LoVo (cell line): ENCODE results near the gene SCRN1.
A peak's percentile ranks its signal among the peaks of the same experiment; 100 is the strongest.

ENCODE experiments used
- DNase-seq: peaks from one replicate; pipeline ENCODE4 v3.0.0-alpha.2; 2016; ENCODE audit warnings: low spot score

SCRN1 gene

DNA sequence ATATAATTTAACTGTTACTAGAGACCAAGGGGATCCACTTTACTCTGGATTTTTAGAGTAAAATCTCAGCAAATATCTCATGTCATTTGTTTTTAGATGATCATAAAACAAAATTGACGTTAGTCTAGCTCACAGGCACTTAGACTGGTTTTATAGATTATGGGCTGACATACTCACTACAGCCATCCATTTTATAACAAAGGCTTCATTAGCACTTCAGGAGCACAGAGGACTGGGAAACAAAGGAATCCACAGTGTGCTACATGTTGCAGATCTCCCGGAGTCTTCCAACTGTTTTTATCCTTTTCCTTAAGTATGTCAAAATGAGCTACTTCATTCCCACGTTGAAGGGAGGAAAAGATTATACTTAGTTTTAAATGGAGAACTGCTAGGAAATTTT, 15.9 kb upstream of the SCRN1 start:
- no peak for DNase-seq

DNA sequence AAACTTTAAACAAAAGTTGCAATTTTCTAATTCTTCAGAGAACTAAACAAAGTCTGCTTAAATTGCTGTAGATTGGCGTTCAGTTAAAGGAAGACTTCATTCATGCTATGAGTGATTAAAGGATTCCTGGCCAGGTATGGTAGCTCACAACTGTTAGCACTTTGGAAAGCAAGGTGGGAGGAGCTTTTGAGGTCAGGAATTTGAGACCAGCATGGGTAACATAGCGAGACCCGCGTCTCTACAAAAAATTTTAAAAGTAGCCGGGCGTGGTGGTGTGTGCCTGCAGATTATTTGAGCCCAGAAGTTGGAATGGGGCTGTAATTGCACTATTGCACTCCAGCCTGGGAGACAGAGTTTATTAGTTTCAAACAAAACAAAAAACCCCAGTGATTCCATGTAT, 13.5 kb upstream of the SCRN1 start:
- no peak for DNase-seq

DNA sequence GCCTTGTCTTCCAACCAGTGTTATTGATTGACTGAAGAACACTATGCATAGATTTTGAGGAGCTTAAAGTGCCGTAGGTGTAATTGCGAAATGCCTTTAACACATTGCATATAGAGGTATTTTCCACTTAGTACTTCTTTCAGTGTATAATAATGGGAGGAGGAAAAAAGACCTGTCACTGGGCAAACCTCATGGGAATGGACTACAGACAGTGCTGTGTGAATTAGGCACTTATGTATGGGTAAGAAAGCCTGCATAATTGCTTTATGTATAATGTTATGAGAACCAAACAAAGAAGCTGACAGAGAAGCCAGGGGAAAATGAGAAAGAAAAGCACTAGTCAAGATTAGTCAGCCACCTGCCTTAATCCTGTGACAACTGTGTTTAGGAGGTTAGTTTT, 12.4 kb upstream of the SCRN1 start:
- no peak for DNase-seq

DNA sequence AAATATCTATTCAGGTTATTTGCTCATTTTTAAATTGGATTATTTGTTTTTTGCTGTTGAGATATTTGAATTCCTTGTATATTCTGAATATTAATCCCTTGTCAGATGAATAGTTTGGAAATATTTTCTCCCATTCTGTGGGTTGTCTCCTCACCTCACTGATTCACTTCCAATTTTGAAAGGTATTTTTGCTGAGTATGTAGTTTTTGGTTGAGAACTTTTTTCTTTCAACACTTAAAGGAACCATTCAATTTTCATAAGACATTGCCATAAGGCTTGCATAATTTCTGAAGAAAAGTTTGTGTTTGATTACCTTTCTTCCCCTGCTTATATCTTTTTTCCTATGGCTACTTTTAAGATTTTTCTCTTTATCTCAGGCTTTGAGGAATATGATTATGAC, 8.9 kb upstream of the SCRN1 start:
- no peak for DNase-seq

DNA sequence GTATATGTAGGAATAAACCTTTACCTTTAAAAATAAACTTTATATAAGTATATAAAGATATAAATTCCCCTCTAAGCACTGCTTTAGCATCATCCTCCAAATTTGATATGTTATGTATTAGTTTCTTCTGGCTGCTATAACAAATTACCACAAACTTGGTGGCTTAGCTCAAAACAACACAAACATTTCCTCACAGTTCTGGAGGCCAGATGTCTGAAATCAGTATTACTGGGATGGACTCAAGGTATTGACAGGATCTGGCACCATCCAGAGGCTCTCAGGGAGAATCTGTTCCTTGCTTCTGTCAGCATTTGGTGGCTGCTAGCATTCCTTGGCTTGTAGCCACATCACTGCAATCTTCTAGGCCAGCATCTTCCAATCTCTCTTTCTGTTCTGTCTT, 6.7 kb upstream of the SCRN1 start:
- DNase-seq = no peak

DNA sequence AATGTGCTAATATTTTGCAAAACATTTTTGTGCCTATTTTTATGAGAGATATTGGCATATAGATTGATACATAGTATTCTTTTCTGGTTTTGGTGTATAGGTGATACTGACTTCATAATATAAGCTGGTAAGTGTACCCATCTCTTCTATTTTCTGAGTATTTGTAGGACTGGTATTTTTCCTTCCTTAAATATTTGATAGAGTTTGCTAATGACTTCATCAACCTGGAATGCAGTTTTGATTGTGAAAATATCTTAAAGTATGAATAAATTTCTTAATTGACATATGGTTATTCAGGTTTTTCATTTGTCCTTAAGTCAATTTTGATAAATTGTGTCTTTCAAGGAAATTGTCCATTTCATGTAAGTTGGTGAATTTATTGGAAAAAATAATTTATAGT, 6.1 kb upstream of the SCRN1 start:
- no peak for DNase-seq

DNA sequence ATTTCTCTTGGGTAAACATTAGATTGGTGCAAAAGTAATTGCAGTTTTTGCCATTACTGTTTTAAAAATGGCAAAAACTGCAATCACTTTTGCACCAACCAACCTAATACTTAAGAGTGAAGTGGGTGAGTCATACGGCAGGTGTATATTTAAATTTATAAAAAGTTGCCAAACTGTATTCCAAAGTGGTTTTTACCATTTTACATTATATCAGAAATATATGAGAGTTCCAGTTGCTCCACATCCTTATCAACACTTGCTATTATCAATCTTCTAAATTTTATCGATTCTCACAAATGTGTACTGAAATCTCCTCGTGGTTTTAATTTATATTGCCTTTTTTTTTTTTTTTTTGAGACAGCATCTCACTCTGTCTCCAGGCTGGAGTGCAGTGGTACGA, 3.5 kb upstream of the SCRN1 start:
- DNase-seq = no peak

DNA sequence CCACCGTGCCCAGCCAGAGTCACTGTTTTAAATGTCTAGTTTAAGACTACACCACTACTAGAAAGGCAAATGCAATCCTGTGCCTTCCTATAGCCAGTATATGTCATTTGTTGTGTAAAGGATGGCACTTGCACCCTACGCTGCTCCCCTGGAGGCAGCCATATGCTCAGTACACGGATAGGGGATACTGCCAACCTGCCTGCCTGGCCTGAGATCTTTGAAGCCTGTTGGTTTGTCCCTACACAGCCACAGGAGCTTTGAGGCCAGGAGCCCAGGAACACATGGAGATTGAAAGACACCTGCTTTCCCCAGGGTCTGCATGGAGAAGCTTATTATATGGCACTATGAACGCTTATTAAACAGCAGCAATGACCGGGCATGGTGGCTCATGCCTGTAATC, 2.3 kb upstream of the SCRN1 start:
- DNase-seq = no peak

DNA sequence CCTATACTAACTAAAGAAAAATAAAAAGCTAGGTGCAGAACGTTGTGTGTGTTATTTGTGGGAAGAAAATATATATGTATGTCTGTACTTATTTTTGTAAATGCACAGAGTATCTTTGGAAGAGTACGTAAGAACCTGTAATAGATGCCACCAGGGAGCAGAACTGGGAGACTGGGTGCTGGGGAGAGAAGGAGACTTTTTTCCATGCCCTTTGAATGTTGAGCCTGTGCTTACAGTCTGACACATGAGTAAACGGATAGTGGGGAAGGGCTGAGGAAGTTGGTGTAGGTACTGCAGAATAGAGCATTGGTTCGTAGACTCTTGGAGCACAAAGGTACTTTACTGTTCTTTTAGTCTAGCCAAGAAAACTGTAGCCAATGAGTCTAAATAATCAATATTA, 1.3 kb upstream of the SCRN1 start:
- no peak for DNase-seq

DNA sequence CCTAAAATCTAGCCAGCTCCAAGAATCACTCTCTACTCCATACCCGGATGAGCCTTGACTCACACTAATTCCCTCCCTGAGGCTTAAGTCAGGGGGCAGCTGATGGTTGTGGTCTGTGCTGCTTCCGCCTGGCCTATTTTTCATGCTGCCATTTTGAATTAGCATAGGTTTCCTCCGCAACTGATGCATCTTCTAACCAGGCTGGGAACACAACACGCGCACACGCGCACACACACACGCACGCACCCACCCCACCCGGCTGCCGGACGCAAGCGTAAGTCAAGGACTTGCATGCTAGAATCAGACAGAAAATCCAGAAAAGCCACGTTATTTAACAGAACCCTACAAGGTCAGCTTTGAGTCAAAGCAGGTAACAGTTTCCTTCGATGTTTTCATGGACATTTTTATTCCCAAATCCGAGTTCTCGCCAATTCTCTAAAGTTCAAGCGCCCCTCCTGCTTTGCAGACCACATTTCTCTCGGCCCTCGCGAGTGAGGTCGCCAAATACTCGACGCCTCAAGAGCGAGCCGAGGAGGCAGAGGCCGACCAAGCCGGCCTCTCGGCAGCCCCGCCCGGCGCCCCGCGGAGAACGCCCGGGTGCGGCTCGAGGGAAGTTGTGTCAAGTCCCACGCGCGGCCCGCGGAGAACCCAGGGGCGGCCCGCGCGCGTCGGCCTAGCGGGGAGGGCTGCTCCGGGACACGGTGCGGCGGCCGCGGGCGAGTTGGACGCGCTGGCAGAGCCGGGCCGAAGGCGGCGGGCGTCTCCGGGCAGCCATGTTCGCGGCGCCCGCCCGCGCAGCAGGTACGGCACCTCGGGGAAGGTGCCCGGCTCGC, 961 bp downstream of the SCRN1 start:
- DNase-seq = peak; percentile 55

DNA sequence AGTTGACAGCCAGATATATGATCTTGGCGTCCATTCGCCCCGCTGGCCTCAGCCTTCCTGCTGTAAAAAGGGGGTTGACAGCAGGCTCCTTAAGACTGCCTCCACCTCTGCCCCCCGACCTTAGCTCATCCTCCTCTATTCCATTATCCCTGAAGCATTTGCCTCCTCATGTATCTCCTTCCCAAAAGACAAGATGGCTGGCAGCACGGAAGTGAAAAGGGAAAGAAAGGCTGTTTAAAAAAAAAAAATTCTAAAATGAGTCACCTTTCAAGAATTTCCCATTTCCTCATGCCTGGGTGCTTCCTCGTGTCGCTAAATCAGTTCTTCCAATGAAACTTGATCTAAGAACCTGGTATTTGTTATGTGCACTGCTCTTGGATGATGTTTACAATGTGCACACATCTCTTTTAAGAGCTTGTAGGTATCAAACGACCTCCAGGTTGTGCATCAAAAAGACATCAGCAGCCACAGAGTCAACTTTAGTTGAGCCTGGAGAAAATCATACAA, 1.7 kb downstream of the SCRN1 start:
- peak; percentile 95 for DNase-seq

DNA sequence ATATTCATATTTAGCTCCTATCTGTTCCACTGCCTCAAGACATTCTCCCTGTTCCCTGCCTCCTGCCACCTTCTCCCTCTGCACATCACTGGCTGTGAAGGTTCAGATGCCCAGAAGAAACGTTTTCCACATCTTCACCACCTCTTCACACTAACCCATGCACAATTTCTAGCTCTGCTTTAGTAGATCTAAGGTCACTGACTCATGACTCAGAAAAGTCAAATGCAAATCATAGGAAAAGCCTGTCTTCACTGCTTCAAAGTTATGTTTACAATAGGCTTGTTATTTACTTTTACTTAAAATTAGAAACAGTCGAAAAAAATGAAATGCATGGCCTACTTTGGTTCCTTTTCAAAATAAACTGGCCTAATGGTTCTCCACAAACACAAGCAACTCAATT, 2.5 kb downstream of the SCRN1 start:
- peak; percentile 35 for DNase-seq

DNA sequence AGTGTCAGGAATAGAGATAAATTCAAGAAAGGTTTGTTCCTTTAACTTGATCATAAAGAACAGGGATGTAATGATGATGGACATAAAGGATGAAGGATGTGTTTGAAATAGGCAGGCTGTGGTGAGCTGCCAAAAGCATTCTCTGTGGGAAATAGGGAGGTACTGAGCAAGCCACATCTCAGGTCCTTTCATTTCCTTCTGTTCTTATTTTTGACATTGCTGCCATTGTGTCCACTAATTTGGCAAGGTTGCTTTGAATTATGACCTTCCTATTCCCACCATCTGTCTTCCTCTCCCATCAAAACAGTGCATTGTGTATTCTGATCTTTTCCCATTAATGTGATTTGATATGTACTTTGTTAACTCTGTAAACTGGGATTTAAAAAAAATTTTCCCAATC, 9.4 kb downstream of the SCRN1 start:
- DNase-seq = no peak

DNA sequence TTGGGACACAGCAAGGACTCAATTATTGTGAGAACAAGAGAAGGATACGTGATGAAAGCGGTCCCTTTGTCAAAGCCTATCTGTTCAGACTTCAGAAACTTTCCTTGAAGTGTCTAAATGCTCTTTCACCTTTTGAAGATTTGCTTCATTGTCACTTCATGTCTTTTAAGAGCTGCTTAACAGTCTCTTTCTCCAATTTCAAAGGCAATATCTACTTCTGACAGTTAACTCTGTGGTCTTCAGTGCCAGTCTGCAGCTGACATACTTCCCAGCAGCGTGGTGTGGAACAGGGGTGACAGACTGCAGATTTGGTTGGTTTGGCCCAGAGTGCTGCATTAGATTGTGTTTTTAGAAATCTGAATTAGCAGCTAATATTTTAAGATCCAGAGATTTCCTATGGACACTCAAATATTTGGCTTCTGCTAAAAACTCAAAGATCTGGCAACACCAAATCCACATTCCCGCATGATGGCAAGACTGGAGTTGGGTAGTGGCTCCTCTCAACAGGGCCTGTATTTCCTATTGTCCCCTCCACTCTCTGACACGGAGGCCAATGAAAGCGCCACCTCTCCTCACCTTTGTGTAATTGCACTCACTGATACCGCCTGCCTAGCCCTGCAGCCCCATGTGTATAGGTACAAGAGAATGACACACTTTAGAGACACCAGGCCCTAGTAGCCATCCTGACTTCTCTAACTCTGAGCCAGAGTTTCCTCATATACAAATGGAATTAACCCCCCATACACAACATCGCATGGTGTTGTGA, 11.5 kb downstream of the SCRN1 start:
- no peak for DNase-seq

DNA sequence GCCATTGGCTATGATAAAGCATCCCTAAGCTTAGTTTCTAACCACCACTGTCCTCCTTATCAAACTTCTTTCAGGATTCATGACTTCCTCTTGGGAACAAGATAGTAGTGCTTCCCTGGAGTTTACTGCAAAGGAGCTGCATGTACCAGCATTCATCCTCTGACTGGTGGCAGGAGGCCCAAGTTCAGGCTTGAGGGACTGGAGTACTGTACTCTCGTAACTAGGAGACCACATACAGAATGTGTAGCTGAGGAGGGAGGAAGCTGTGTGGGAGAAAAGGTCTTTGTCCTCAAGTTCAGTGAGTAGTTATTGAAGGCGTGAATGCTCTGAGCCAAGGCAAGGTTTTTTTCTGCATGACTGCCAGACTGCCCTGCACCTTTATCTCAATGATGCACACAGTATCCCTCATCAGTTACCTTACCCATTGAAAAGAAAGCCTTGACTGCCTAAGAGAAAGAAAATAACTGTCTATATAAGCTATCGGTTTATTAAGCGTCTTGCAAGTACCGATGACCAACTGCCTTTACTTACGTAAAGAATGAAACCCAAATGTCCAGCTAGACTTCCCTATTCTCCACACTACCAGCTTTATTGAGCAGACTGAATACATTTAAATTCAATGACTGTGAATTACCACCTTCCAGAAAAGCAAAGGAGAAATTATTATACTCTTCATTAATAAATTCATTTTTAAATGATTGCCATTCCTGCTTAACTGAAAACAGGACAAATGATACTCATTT, 12.8 kb downstream of the SCRN1 start:
- no peak for DNase-seq

DNA sequence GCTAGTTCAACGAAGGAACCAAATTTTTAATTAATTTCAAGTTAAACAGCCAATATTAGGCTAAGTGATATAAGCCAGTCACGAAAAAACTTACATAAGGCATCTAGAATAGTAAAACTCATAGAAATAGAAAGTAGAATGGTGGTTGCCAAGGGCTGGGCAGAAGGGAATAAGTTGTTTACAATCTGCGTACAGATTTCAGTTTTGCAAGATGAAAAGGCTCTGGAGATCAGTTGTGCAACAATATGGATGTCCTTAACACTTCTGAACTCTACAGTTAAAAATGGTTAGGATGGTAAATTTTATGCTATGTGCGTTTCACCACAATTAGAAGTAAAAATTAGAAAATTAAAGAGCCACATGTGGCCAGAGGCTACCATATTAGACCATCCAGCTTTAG, 13.3 kb downstream of the SCRN1 start:
- DNase-seq = no peak

DNA sequence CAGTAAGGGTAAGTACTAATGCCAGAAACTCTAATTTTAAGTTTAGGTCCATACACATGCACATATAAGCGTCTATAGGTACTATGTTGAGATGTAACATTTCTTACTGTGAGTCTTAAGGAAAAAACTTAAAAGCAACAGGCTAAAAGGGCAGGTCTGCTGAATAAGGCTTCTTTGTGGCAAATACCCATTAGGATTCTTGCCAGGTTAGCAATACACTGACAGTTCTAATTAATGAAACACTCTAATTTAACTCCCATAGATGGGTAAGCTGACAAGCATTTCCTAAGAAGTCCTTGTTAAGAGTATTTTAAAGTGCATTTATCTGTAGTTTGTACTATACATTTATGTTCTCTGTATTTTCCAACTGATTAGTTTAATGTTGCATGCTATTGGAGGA, 14.0 kb downstream of the SCRN1 start:
- DNase-seq = no peak

DNA sequence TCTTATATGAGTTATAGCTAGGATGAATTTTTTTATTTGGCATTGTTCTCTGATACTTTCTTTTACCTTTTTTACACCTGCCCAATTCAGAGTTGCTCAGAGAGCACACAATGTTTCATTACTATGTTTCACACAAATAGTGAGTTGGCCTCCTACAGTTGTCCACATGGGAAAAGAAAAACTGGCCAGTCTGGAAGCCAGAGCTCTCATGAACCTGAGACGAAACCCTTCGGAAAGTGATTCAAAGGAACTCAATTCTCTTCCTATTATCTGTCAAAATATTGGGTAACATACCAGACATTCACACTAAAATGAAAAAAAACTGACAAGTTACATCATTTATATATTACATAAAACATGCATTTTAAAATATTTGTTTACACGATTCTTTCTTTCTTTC, 15.3 kb downstream of the SCRN1 start:
- no peak for DNase-seq

DNA sequence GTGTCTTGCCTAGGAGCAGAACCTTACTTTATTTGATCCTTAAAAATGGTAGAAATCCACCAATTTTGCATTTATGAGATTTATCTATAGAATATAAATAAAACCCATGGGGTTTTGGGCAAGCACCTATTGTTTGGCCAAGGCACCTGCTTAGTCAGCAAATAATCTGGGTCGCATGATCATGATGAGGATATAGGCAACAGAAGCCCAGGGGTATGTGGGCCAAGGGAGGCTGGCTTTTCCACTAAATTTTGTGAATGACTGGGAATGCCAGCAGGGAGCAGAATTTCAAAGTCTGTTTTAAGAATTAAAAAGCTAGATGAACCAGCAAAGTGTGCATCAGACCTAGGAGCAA, 17.3 kb downstream of the SCRN1 start:
- no peak for DNase-seq

DNA sequence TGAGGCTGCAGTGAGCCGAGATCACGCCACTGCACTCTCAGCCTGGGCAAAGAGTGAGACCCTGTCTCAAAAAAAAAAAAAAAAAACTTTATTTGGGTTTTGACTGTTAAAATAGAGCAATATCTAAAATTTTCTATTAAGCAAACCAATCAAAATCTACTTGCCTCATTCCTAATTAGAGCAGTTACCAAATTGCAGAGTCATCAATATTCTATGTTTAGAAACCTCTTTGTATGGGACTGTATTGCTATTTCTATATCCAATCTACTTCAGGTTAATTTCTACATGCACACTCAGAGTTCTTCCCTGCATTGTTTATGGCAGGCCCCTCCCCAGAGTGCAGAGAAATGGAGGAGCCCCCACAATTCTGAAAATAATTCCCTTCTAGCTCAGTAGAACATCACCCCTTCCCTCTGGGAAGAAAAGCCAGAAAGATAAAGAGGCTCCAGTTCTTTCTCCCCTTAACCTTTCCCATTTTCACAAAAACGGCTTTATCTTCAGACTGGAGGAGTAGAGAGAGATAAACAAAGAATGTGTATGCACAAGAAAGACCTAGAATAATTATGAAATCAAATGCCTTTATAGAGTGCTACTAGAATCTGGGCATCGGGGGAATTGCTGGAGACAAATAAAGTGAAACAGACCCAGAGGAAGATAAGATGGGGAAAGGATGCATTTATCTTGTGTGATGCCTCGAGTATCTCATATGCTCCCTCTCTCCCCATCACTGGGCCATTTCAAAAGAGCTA, 17.9 kb downstream of the SCRN1 start:
- no peak for DNase-seq

DNA sequence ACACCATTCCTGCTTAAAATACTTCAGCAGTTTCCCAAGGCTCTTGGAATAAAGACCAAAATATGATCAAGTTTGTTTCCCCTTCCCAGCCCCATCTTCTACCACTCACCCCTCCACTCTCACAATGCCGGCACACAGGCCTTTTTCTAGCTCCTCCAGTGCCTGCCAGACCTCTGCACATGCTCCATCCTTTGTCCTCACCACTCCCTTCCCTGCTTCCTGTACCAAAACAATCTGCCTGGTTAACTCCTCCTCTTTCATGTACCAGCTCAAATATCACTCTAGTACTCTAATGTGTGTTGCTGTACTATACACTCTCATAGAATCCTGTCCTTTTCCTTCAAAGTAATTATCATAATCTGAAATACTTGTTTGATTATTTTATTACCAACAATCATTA, 19.4 kb downstream of the SCRN1 start:
- no peak for DNase-seq

DNA sequence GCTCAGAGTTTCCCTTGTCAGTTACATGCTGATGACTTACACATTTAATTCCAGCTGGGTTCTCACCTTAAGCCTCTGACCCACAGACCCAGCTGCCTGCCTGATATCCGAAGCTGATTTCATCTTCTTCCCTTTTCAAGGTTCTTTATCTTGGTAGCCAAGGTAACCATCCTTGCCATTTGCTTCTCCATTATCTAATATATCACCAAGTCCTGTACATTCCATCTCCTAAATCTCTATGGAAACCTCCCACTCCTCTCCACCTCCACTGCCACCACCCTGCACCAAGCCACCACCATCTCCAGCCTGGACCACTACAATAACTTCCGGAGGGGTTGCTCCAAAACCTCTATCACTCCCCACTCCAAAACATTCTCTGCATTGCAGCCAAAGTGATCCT, 19.9 kb downstream of the SCRN1 start:
- no peak for DNase-seq
